BLaER1 (cell line): ENCODE measurements around the gene ARHGEF4.

Source experiments
- H3K27ac ChIP-seq: shearing (Covaris generic); formaldehyde crosslinking; 2 replicates; pipeline ENCODE4 v1.8.1; 2022
- H3K27me3 ChIP-seq: shearing (Covaris generic); formaldehyde crosslinking; 2 replicates; pipeline ENCODE4 v1.8.1; 2022
- H3K36me3 ChIP-seq: shearing (Covaris generic); formaldehyde crosslinking; 2 replicates; pipeline ENCODE4 v1.8.1; 2022
- H3K4me1 ChIP-seq: shearing (Covaris generic); formaldehyde crosslinking; 2 replicates; pipeline ENCODE4 v1.8.1; 2022
- H3K4me2 ChIP-seq: shearing (Covaris generic); formaldehyde crosslinking; 2 replicates; pipeline ENCODE4 v1.8.1; 2022
- H3K4me3 ChIP-seq: shearing (Covaris generic); formaldehyde crosslinking; 2 replicates; pipeline ENCODE4 v1.8.1; 2022
- H3K9ac ChIP-seq: shearing (Covaris generic); formaldehyde crosslinking; 2 replicates; pipeline ENCODE4 v1.8.1; 2022
- H3K9me3 ChIP-seq: shearing (Covaris generic); formaldehyde crosslinking; 2 replicates; pipeline ENCODE4 v1.8.1; 2022
- H4K20me1 ChIP-seq: shearing (Covaris generic); formaldehyde crosslinking; 2 replicates; pipeline ENCODE4 v1.8.1; 2022
- Cebpa-rat ChIP-seq: shearing (Covaris generic); IDR thresholded peaks from 2 replicates; pipeline ENCODE4 v1.8.1; 2022

ARHGEF4 gene

GRCh38 chr2:130877258-130877657 lies 40.5 kb downstream of the ARHGEF4 start:
- no peaks in the 10 kb centered on the region for H3K36me3 ChIP-seq
- H4K20me1 ChIP-seq: no peaks in the 10 kb centered on the region
- H3K27ac ChIP-seq: no peak overlapping the region
- H3K27me3 ChIP-seq: no peaks in the 10 kb centered on the region
- TF ChIP-seq Cebpa-rat: no peak
- peaks cover 25% of the 10 kb centered on the region for H3K4me1 ChIP-seq
- H3K4me2 ChIP-seq: no peak overlapping the region
- H3K9me3 ChIP-seq: 0 out of 2 replicates have a peak, but pooled peaks cover 14% of the 10 kb centered on the region
- no peak overlapping the region for H3K4me3 ChIP-seq
- H3K9ac ChIP-seq: no peak overlapping the region

DNA sequence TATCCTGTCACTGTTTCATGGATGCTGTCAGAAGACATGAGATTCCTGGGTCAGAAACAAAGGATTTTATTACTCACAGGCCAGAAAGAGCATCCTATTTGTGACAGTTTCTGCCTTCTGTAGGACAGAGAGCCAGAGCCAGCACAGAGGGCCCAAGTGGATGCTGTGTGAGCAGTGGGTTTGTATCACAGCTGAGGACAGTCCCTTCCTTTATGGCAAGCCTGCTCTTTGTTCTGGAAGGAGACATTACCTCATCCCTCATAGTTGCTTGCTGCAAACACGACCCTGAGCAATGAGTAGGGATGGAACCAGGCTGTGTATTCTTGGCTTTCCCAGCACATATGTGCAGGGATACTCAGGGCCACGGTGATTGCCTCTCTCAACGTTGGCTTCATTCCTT lies 41.6 kb downstream of the ARHGEF4 start:
- peaks cover 26% of the 10 kb centered on the region for H3K4me1 ChIP-seq
- no peaks in the 10 kb centered on the region for H3K27me3 ChIP-seq
- H3K36me3 ChIP-seq: no peaks in the 10 kb centered on the region

DNA sequence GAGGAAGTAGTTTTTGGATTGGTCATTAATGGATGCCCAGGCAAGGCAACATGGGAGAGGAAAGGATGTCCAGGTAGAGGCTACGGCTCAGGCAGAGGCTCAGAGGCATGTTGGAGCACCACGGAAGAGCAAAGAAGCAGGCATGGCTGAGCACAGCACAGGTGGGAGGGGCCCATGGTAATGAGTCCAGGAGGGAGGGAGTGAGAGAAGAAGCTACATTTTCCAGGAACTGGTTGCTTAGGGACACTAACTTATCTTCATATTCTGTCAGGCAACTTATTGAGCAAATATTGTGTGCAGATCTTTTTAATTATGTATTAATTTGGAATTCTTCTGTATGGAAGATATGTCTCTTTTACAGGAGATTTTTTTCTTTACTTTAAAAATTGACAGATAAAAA lies 42.2 kb downstream of the ARHGEF4 start:
- H3K27me3 ChIP-seq: no peaks in the 10 kb centered on the region
- peaks cover 20% of the 10 kb centered on the region for H3K4me1 ChIP-seq
- no peak overlapping the region for H3K4me3 ChIP-seq
- H3K9ac ChIP-seq: no peak overlapping the region
- 0 out of 2 replicates have a peak, but pooled peaks cover 14% of the 10 kb centered on the region for H3K9me3 ChIP-seq
- H3K4me2 ChIP-seq: no peak overlapping the region
- H4K20me1 ChIP-seq: no peaks in the 10 kb centered on the region
- no peak for TF ChIP-seq Cebpa-rat
- H3K27ac ChIP-seq: no peak overlapping the region
- no peaks in the 10 kb centered on the region for H3K36me3 ChIP-seq

More for the DNA sequence above, 41.6 kb downstream of the ARHGEF4 start:
- no peak overlapping the region for H3K9ac ChIP-seq
- H3K27ac ChIP-seq: no peak overlapping the region
- H4K20me1 ChIP-seq: no peaks in the 10 kb centered on the region
- H3K4me2 ChIP-seq: no peak overlapping the region
- no peak for TF ChIP-seq Cebpa-rat
- H3K9me3 ChIP-seq: 0 out of 2 replicates have a peak, but pooled peaks cover 14% of the 10 kb centered on the region
- H3K4me3 ChIP-seq: no peak overlapping the region

- TF ChIP-seq Cebpa-rat: no peak
- no peak overlapping the region for H3K4me3 ChIP-seq
- peak overlapping the region; percentile 18; the same call in 1 of the 2 replicates for H3K4me2 ChIP-seq
- H4K20me1 ChIP-seq: no peaks in the 10 kb centered on the region
- 0 out of 2 replicates have a peak, but pooled peaks cover 8% of the 10 kb centered on the region for H3K9me3 ChIP-seq
- peaks cover 11% of the 10 kb centered on the region for H3K4me1 ChIP-seq
- H3K9ac ChIP-seq: no peak overlapping the region
- no peaks in the 10 kb centered on the region for H3K36me3 ChIP-seq
- no peaks in the 10 kb centered on the region for H3K27me3 ChIP-seq
- no peak overlapping the region; the same call in 1 of the 2 replicates for H3K27ac ChIP-seq
Observed at GRCh38 chr2:130882111-130882690, 45.5 kb downstream of the ARHGEF4 start.

- H3K27me3 ChIP-seq: no peaks in the 10 kb centered on the region
- H3K4me3 ChIP-seq: no peak overlapping the region
- peaks cover 11% of the 10 kb centered on the region for H3K4me1 ChIP-seq
- no peak for TF ChIP-seq Cebpa-rat
- H3K36me3 ChIP-seq: no peaks in the 10 kb centered on the region
- no peak overlapping the region for H3K9ac ChIP-seq
- no peaks in the 10 kb centered on the region for H4K20me1 ChIP-seq
- H3K4me2 ChIP-seq: no peak overlapping the region
- H3K9me3 ChIP-seq: 0 out of 2 replicates have a peak, but pooled peaks cover 8% of the 10 kb centered on the region
- H3K27ac ChIP-seq: no peak overlapping the region
Observed at GRCh38 chr2:130882991-130883390, 46.3 kb downstream of the ARHGEF4 start.

DNA sequence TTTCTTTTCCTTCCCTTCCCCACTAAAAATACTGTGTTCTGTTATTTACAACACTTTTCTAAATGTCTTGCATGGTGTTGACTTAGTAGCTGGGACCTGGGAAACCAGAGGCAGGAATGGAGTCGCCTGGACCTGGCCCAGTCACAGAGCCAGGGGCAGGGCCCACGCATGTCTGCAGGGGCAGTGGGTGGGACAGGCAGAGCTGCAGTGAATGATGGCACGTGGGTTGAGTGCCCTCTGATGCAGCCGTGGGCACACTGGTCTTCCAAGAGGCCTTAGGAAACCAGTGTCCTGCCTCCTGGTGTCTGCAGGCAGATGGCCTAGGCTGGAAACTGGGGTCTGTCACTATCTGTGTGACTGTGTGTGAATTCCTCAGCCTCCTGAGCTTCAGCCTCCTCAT lies 46.8 kb downstream of the ARHGEF4 start:
- Histone ChIP-seq H3K27ac (no peak overlapping the region), H3K4me1 (peaks cover 11% of the 10 kb centered on the region), H3K4me3 (no peak overlapping the region), H3K9me3 (0 out of 2 replicates have a peak, but pooled peaks cover 4% of the 10 kb centered on the region), H4K20me1 (no peaks in the 10 kb centered on the region), H3K36me3 (no peaks in the 10 kb centered on the region), H3K4me2 (no peak overlapping the region), H3K27me3 (no peaks in the 10 kb centered on the region), H3K9ac (no peak overlapping the region)
- no peak for TF ChIP-seq Cebpa-rat

- Histone ChIP-seq H3K9me3 (no peaks in the 10 kb centered on the region), H3K4me1 (peaks cover 11% of the 10 kb centered on the region), H3K36me3 (no peaks in the 10 kb centered on the region), H3K9ac (no peak overlapping the region), H3K4me3 (no peak overlapping the region), H3K4me2 (no peak overlapping the region), H3K27me3 (no peaks in the 10 kb centered on the region), H4K20me1 (no peaks in the 10 kb centered on the region), H3K27ac (no peak overlapping the region)
- no peak for TF ChIP-seq Cebpa-rat
Observed at GRCh38 chr2:130884013-130884412, 47.3 kb downstream of the ARHGEF4 start.

DNA sequence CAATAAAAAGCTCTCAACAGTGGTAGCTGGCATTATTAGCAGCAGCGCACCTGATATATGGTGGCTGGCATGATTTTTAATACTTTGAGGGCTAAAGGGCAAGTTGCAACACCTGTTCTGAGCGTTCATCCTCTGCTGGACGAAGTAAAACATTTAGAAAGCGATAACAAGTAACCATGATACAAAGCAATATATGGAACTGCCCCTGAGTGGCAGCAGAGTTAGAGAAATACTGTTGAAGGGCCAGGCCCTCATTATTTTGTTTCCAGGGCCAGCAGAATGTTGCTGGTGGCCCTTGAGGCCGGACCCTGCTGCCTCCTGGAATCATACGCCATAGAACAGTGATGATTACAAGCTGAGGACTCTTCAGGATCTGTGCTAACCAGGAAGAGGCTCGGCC lies 47.8 kb downstream of the ARHGEF4 start:
- Histone ChIP-seq H3K9ac (no peak overlapping the region), H4K20me1 (no peaks in the 10 kb centered on the region), H3K27ac (no peak overlapping the region), H3K27me3 (no peaks in the 10 kb centered on the region), H3K4me2 (no peak overlapping the region), H3K4me3 (no peak overlapping the region), H3K9me3 (no peaks in the 10 kb centered on the region), H3K4me1 (peaks cover 11% of the 10 kb centered on the region), H3K36me3 (no peaks in the 10 kb centered on the region)
- no peak for TF ChIP-seq Cebpa-rat

- no peaks in the 10 kb centered on the region for H3K27me3 ChIP-seq
Observed at GRCh38 chr2:130887643-130888042, 50.9 kb downstream of the ARHGEF4 start.

GRCh38 chr2:130890941-130891669 lies 54.4 kb downstream of the ARHGEF4 start:
- H3K4me2 ChIP-seq: peak overlapping the region; percentile 61; the same call in 1 of the 2 replicates
- TF ChIP-seq Cebpa-rat: no peak

More at GRCh38 chr2:130887643-130888042, 50.9 kb downstream of the ARHGEF4 start:
- Histone ChIP-seq H3K9ac (no peak overlapping the region), H3K4me3 (no peak overlapping the region), H3K27ac (no peak overlapping the region), H3K4me1 (peaks cover 15% of the 10 kb centered on the region), H4K20me1 (no peaks in the 10 kb centered on the region), H3K36me3 (no peaks in the 10 kb centered on the region), H3K9me3 (no peaks in the 10 kb centered on the region), H3K4me2 (no peak overlapping the region)
- TF ChIP-seq Cebpa-rat: no peak

More at GRCh38 chr2:130890941-130891669, 54.4 kb downstream of the ARHGEF4 start:
- Histone ChIP-seq H3K36me3 (0 out of 2 replicates have a peak, but pooled peaks cover 4% of the 10 kb centered on the region), H3K27me3 (no peaks in the 10 kb centered on the region), H3K4me1 (peaks cover 40% of the 10 kb centered on the region), H3K27ac (0 out of 2 replicates have a peak overlapping the region, but pooled peaks have one; percentile 71), H3K9ac (no peak overlapping the region), H3K4me3 (no peak overlapping the region), H4K20me1 (no peaks in the 10 kb centered on the region), H3K9me3 (peaks cover 6% of the 10 kb centered on the region)
